ENCODE measurements around the gene GSAP. TPM values are rescaled to one million over a fixed set of nuclear protein-coding genes. Genes with fewer than 3 reads are reported as not detected.

Gene GSAP
- total RNA-seq, 2 experiments from 2014 or later = 1.7 TPM

Other genes with a start within 250 kb of the GSAP start
- 1 to 10 TPM; 1.1 to 1.4 TPM for gene FGL2, start 216.5 kb downstream of the GSAP start, total RNA-seq
- 10 to 100 TPM in 1 of 2 experiments, 1 to 10 TPM in 1; 9.8 to 10.9 TPM for gene PTPN12, start 120.9 kb upstream of the GSAP start, total RNA-seq